ENCODE data around the gene CACNA1I.

DNA sequence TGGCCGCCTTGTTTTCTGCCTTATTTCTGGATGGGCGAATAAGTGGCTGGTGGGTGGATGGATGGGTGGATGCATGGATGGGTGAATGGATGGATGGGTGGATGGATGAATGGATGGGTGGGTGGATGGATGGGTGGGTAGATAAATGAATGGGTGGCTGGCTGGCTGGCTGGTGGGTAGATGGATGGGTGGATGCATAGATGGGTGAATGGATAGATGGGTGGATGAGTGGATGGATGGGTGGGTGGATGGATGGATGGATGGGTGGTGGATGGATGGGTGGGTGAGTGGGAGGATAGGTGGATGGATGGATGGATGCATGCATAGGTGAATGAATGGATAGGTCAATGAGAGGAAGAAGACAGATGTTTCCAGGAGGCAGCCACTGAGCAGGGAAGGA is 98.9 kb downstream of the CACNA1I start:
- TF ChIP-seq, protein P1, sequence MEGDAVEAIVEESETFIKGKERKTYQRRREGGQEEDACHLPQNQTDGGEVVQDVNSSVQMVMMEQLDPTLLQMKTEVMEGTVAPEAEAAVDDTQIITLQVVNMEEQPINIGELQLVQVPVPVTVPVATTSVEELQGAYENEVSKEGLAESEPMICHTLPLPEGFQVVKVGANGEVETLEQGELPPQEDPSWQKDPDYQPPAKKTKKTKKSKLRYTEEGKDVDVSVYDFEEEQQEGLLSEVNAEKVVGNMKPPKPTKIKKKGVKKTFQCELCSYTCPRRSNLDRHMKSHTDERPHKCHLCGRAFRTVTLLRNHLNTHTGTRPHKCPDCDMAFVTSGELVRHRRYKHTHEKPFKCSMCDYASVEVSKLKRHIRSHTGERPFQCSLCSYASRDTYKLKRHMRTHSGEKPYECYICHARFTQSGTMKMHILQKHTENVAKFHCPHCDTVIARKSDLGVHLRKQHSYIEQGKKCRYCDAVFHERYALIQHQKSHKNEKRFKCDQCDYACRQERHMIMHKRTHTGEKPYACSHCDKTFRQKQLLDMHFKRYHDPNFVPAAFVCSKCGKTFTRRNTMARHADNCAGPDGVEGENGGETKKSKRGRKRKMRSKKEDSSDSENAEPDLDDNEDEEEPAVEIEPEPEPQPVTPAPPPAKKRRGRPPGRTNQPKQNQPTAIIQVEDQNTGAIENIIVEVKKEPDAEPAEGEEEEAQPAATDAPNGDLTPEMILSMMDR (IDR thresholded peaks at IDR 0.05), result no peak
- no peak for TF ChIP-seq POLR2A (IDR thresholded peaks at IDR 0.05)
- TF ChIP-seq EP300 (IDR thresholded peaks at IDR 0.05), result no peak

Measured in sigmoid colon (tissue), 4 donors.